Measurements from ENCODE around the gene TTC33.
"Not testable (repeated sequence)": the region's sequence is repeated elsewhere in the genome, so short reads cannot be mapped to it uniquely, and the experiment has no call there.

TTC33 gene

GRCh38 chr5:40571729-40572128 lies 184.0 kb downstream of the TTC33 start:
- DNase-seq (ENCODE audit: low read depth, low spot score) = no peak

GRCh38 chr5:40570408-40571129 lies 185.2 kb downstream of the TTC33 start:
- no peak for DNase-seq (ENCODE audit: low read depth, low spot score)

GRCh38 chr5:40569546-40570270 lies 186.1 kb downstream of the TTC33 start:
- no peak for DNase-seq (ENCODE audit: low read depth, low spot score)

- DNase-seq (ENCODE audit: low read depth, low spot score) = no peak
Observed at GRCh38 chr5:40568548-40568947, 187.2 kb downstream of the TTC33 start.

- DNase-seq (ENCODE audit: low read depth, low spot score) = not testable (repeated sequence)
Observed at GRCh38 chr5:40563173-40563572, 192.6 kb downstream of the TTC33 start.

GRCh38 chr5:40560474-40561110 lies 195.2 kb downstream of the TTC33 start:
- no peak for DNase-seq (ENCODE audit: low read depth, low spot score)

GRCh38 chr5:40559306-40559705 lies 196.5 kb downstream of the TTC33 start:
- no peak for DNase-seq (ENCODE audit: low read depth, low spot score)

GRCh38 chr5:40557501-40557900 lies 198.3 kb downstream of the TTC33 start:
- no peak for DNase-seq (ENCODE audit: low read depth, low spot score)

- no peak for DNase-seq (ENCODE audit: low read depth, low spot score)
Observed at GRCh38 chr5:40556811-40557210, 198.9 kb downstream of the TTC33 start.

- DNase-seq (ENCODE audit: low read depth, low spot score) = no peak
Observed at GRCh38 chr5:40555886-40556285, 199.9 kb downstream of the TTC33 start.

- DNase-seq (ENCODE audit: low read depth, low spot score) = no peak
Observed at GRCh38 chr5:40554813-40555212, 200.9 kb downstream of the TTC33 start.

- DNase-seq (ENCODE audit: low read depth, low spot score) = no peak
Observed at GRCh38 chr5:40554054-40554453, 201.7 kb downstream of the TTC33 start.

GRCh38 chr5:40552981-40553380 lies 202.8 kb downstream of the TTC33 start:
- no peak for DNase-seq (ENCODE audit: low read depth, low spot score)

GRCh38 chr5:40551496-40552491 lies 204.0 kb downstream of the TTC33 start:
- no peak for DNase-seq (ENCODE audit: low read depth, low spot score)

GRCh38 chr5:40550481-40550880 lies 205.3 kb downstream of the TTC33 start:
- DNase-seq (ENCODE audit: low read depth, low spot score) = no peak

- DNase-seq (ENCODE audit: low read depth, low spot score) = no peak
Observed at GRCh38 chr5:40549616-40550015, 206.1 kb downstream of the TTC33 start.

GRCh38 chr5:40547994-40548575 lies 207.7 kb downstream of the TTC33 start:
- no peak for DNase-seq (ENCODE audit: low read depth, low spot score)

- no peak for DNase-seq (ENCODE audit: low read depth, low spot score)
Observed at GRCh38 chr5:40547557-40547956, 208.2 kb downstream of the TTC33 start.

GRCh38 chr5:40540301-40540700 lies 215.5 kb downstream of the TTC33 start:
- no peak for DNase-seq (ENCODE audit: low read depth, low spot score)

- no peak for DNase-seq (ENCODE audit: low read depth, low spot score)
Observed at GRCh38 chr5:40524677-40525076, 231.1 kb downstream of the TTC33 start.

- no peak for DNase-seq (ENCODE audit: low read depth, low spot score)
Observed at GRCh38 chr5:40521925-40522324, 233.8 kb downstream of the TTC33 start.

All from activated naive CD8-positive, alpha-beta T cell treated with anti-CD3 and anti-CD28 coated beads, Interleukin-2, amount 50 U/mL, for 16 hours (primary cell).